Measurements from ENCODE around the gene SOAT1.

DNA sequence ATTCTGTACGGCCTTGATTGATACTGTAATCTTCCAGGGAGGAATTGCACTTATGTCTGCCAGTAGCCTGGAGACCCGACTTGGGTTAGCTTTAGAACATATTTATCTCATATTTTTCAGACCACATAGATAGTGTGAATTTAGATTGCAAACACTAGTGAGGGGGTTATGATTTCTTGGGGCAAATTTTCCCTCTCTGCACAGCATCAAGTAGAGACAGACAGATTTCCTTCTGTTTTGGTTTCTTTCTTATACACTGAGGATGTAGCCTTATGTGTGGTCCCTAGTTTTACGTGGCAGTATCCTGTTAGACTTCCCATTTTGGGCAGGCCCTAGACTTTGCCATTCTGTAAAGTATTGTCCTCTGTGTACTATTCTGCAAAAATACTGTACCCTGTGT, 29.0 kb downstream of the SOAT1 start:
- TF ChIP-seq CTCF (IDR thresholded peaks at IDR 0.05) (no peak), POLR2A (IDR thresholded peaks at IDR 0.05) (no peak)
